Measurements from ENCODE around the gene AK4.

- no peak for TF ChIP-seq CTCF (IDR thresholded peaks at IDR 0.05)
- TF ChIP-seq EP300 (IDR thresholded peaks at IDR 0.05) = no peak
- TF ChIP-seq POLR2A (IDR thresholded peaks at IDR 0.05) = no peak
These were observed 28.1 kb downstream of the AK4 start for GRCh38 chr1:65176056-65176450.

All from ovary (tissue), 3 donors.